Esophagus squamous epithelium (tissue), 5 donors: ENCODE measurements around the gene CACUL1. TPM values are rescaled to one million over a fixed set of nuclear protein-coding genes. Genes with fewer than 3 reads are reported as not detected.

Experiments
- DNase-seq: peaks from one replicate; lab custom pipeline; 2025; lab: John Stamatoyannopoulos, UW
- H3K27ac ChIP-seq, 4 donors: fragments of 200-600 bp; sonication (generic); one replicate each; pipeline ENCODE4 v1.5.1; 2016 to 2019; ENCODE audit warnings: mild to moderate bottlenecking in 1 of 4
- H3K27me3 ChIP-seq, 4 donors: fragments of 200-600 bp; sonication (generic); 1 replicate in 3 of 4; 2 replicates in 1 of 4; pipeline versions ENCODE4 v1.5.1 to v1.6.0; 2017 to 2021; ENCODE audit warnings: antibody characterized with exemption in 1 of 4
- H3K36me3 ChIP-seq, 3 donors: fragments of 200-600 bp; sonication (generic); one replicate each; pipeline ENCODE4 v1.5.1; 2016 to 2019
- H3K4me1 ChIP-seq, 3 donors: fragments of 200-600 bp; sonication (generic); one replicate each; pipeline ENCODE4 v1.5.1; 2017 to 2019
- H3K4me3 ChIP-seq, 4 donors: fragments of 200-600 bp; sonication (generic); 1 replicate in 3 of 4; 2 replicates in 1 of 4; pipeline ENCODE4 v1.5.1; 2016 to 2019; ENCODE audit warnings: mild to moderate bottlenecking in 2 of 4, moderate library complexity in 1 of 4
- H3K9me3 ChIP-seq, 3 donors: fragments of 200-600 bp; sonication (generic); one replicate each; pipeline ENCODE4 v1.5.1; 2016 to 2019
- POLR2A ChIP-seq, 4 donors: fragments of 450-650 bp; IDR thresholded peaks; one replicate each; pipeline ENCODE4 v1.6.1; 2017; ENCODE audit warnings: antibody characterized with exemption in 4 of 4, mild to moderate bottlenecking in 4 of 4, moderate library complexity in 3 of 4
- WGBS, 2 donors: methylation state at CpG; one replicate each; pipeline ENCODE4 v1.1.5; 2018; 5-methylcytosine and 5-hydroxymethylcytosine counted together
- intact Hi-C: fragments of 100-400 bp; cut with DNase I; formaldehyde crosslinking; loops from one replicate; pipeline ENCODE4 v1.15.0; 2022
- total RNA-seq, 4 donors: library from RNA; depleted of rRNA; stranded (reverse); fragments of >200 nt; gene quantifications; one replicate each; pipeline ENCODE4 v1.1.0, GENCODE V29; 2016
- TF ChIP-seq, protein P1 (sequence below), 6 experiments: fragments of 450-650 bp in 4 of 6; fragments of 200-600 bp in 2 of 6; sonication (generic) in 2 of 6; IDR thresholded peaks; one replicate each; pipeline ENCODE4 v1.5.1; 2016 to 2019; ENCODE audit warnings: antibody characterized with exemption in 6 of 6, mild to moderate bottlenecking in 4 of 6, moderate library complexity in 4 of 6
- donor health status: DM: yes; HTN: yes; CAD: no.

CACUL1 gene
- total RNA-seq, 4 donors from 2014 or later, result 23.7 to 36.6 (median 31.4) TPM

DNA sequence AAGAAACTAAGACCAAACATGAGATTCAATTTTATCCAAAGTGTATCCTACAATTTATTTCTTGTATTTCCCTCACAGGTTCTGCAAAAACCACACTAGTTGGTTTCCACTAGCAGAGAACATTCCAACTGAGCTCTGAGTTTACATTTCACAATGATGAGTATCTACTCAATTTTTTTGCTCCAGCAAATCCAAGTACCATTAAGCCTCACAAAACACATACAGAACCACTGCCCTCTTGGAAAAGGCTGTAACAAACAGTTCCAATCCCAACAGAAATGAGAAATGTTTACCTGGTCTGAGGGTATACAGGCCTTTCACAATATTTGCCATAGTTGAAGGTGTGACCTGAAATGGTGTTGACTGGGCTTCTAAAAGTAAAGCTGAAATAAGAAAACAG, 59.9 kb downstream of the CACUL1 start:
- intact Hi-C loops, result no loop called here
- Histone ChIP-seq H3K27ac (peak overlapping the region in 3 of 4 donors; percentile 3 to 67 (median 57)), H3K9me3 (no peaks in the 10 kb centered on the region), H3K27me3 (no peaks in the 10 kb centered on the region), H3K36me3 (peaks cover 0 to 40% (median 0%) of the 10 kb centered on the region in 3 donors), H3K4me3 (no peak overlapping the region), H3K4me1 (peaks cover 0 to 11% (median 3%) of the 10 kb centered on the region in 3 donors)
- TF ChIP-seq, protein P1, sequence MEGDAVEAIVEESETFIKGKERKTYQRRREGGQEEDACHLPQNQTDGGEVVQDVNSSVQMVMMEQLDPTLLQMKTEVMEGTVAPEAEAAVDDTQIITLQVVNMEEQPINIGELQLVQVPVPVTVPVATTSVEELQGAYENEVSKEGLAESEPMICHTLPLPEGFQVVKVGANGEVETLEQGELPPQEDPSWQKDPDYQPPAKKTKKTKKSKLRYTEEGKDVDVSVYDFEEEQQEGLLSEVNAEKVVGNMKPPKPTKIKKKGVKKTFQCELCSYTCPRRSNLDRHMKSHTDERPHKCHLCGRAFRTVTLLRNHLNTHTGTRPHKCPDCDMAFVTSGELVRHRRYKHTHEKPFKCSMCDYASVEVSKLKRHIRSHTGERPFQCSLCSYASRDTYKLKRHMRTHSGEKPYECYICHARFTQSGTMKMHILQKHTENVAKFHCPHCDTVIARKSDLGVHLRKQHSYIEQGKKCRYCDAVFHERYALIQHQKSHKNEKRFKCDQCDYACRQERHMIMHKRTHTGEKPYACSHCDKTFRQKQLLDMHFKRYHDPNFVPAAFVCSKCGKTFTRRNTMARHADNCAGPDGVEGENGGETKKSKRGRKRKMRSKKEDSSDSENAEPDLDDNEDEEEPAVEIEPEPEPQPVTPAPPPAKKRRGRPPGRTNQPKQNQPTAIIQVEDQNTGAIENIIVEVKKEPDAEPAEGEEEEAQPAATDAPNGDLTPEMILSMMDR (IDR thresholded peaks at IDR 0.05), result no peak
- no peak for TF ChIP-seq POLR2A (IDR thresholded peaks at IDR 0.05)
- DNase-seq, result no peak

DNA sequence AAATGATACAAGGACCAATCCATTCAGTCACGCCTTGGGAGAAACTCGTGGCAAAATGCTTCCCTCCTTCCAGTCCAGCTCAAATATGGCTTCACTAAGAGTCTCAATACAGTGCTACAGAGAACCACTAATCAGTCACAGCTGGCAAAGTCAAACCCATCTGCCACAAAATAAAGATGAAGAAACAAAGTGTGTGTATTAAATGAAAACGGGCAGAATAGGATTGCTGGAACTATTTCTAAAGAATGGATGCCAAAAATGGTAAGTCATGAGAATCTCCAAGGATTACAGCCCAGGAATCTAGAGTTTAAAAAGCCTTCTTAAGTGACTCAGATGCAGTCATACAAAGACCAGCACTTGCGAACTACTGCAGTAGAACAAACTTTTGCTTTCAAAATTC, 61.9 kb downstream of the CACUL1 start:
- Histone ChIP-seq H3K4me3 (no peak overlapping the region), H3K36me3 (peaks cover 0 to 47% (median 0%) of the 10 kb centered on the region in 3 donors), H3K9me3 (no peaks in the 10 kb centered on the region), H3K27ac (peak overlapping the region in 3 of 4 donors; percentile 35 to 68 (median 67)), H3K4me1 (peaks cover 0 to 11% (median 3%) of the 10 kb centered on the region in 3 donors), H3K27me3 (no peaks in the 10 kb centered on the region)
- 45 to 49% methylated on average over 4 of the region's 4 CpGs for WGBS, 2 donors
- TF ChIP-seq, protein P1 (IDR thresholded peaks at IDR 0.05), result no peak
- no peak for TF ChIP-seq POLR2A (IDR thresholded peaks at IDR 0.05)
- intact Hi-C loops, result no loop called here
- no peak for DNase-seq

DNA sequence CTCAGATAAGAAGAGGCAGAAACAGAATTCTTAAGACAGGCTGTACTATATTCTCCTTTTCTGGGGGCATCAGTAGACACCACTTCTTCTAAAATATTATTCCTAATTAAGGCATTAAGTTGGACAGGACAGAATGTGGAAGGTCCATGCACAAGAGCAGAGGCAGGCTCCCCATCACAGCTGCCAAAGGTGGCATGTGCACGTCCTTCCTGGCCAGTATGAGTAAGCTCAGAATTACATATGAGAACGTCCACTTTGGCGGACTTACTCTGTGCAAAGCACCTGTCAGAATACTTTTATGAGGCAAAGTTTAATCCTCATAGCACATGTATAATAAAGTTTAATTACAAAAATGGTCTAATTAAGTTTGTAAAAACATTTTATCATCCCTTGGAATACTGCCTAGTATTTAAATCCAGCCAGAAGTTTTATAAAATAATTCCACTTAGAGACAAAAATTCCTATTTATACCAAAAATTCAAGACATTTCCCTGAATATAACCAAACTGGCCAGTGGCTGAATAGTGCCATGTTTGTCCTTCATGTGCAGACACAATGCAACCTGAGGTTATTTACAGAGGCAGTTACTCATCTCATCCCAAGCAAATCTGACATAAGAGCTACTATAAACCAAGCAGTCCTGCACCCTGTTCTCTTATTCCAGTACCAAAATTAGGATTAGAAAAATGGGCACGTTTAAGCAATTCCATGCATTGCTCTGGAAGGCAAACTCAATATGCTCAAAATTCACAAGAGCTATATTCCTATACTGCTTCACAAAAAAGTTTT, 65.5 kb downstream of the CACUL1 start:
- WGBS, 2 donors, result 92 to 95% methylated on average over 4 of the region's 4 CpGs
- Histone ChIP-seq H3K4me1 (peaks cover 0 to 11% (median 3%) of the 10 kb centered on the region in 3 donors), H3K36me3 (peaks cover 0 to 74% (median 0%) of the 10 kb centered on the region in 3 donors), H3K27ac (no peak overlapping the region), H3K4me3 (no peak overlapping the region), H3K9me3 (no peaks in the 10 kb centered on the region), H3K27me3 (no peaks in the 10 kb centered on the region)
- TF ChIP-seq, protein P1 (IDR thresholded peaks at IDR 0.05), result no peak
- TF ChIP-seq POLR2A (IDR thresholded peaks at IDR 0.05), result no peak
- no peak for DNase-seq
- intact Hi-C loops, result no loop called here

DNA sequence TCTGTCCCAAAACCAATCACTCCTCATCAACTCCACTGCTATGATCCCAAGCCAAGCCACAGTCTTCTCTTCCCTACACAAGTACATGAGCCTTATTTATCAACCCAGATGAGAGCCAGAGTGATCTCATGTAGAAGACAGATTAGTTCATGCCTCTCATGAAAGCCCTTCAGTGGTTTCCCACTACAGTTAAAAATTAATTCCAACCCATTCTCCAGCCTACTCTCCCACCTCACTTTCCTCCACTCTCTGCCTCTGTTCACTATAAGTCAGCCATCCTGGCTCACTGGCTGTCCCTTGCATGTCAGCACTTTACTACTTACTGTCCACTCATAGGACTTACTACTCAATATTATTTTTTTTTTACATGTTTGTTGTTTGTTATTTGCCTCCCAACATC, 67.3 kb downstream of the CACUL1 start:
- intact Hi-C loops, result no loop called here
- Histone ChIP-seq H3K4me1 (no peaks in the 10 kb centered on the region), H3K27ac (no peak overlapping the region), H3K36me3 (peaks cover 0 to 86% (median 0%) of the 10 kb centered on the region in 3 donors), H3K27me3 (no peaks in the 10 kb centered on the region), H3K4me3 (no peak overlapping the region), H3K9me3 (no peaks in the 10 kb centered on the region)
- no peak for TF ChIP-seq POLR2A (IDR thresholded peaks at IDR 0.05)
- TF ChIP-seq, protein P1 (IDR thresholded peaks at IDR 0.05), result no peak
- DNase-seq, result no peak

DNA sequence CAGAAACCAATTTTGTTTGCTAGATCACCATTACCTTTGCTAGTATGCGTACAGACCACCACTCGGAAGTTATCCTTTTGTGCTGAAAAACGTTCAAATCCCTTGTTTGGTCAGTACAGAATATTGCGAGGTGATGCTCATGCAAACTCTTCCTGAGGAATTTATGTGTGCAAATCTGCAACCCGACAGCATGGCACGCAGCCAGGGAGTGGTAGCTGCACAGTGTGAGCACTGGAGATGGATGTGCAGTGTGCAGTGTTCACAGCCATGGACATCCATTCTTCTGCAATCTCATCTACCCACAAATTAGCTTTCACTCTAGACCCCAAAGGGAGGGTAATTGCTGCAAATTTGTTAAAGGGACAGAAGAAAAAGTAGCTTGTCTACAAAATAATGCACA, 72.2 kb downstream of the CACUL1 start:
- 87 to 88% methylated on average over 6 of the region's 6 CpGs for WGBS, 2 donors
- no peak for TF ChIP-seq POLR2A (IDR thresholded peaks at IDR 0.05)
- TF ChIP-seq, protein P1 (IDR thresholded peaks at IDR 0.05), result no peak
- no peak for DNase-seq
- intact Hi-C loops, result no loop called here
- no peak overlapping the region for H3K4me3 ChIP-seq
- no peak overlapping the region for H3K27ac ChIP-seq
- H3K27me3 ChIP-seq, result no peaks in the 10 kb centered on the region
- H3K36me3 ChIP-seq, result peaks cover 0 to 84% (median 0%) of the 10 kb centered on the region in 3 donors
- H3K4me1 ChIP-seq, result no peaks in the 10 kb centered on the region
- H3K9me3 ChIP-seq, result no peaks in the 10 kb centered on the region
